ENCODE results near the gene NOP56.
A peak's percentile ranks its signal among the peaks of the same experiment; 100 is the strongest.

The NOP56 gene

GRCh38 chr20:2705931-2706645 is 53.7 kb downstream of the NOP56 start:
- no peak for DNase-seq

GRCh38 chr20:2706688-2707352 is 54.4 kb downstream of the NOP56 start:
- no peak for DNase-seq

- DNase-seq: peak; percentile 40
Observed at GRCh38 chr20:2707353-2708072, 55.1 kb downstream of the NOP56 start.

All from NCI-H510A treated with DMSO at 0.1 percent for 48 hours (cell line).